ENCODE data around the gene PDIA2. TPM values are rescaled to one million over a fixed set of nuclear protein-coding genes. Genes with fewer than 3 reads are reported as not detected.

PDIA2 gene
- total RNA-seq, 4 donors from 2014 or later = 0.22 to 0.94 TPM; not detected in 2

GRCh38 chr16:247027-247426 lies 35.9 kb upstream of the PDIA2 start:
- TF ChIP-seq CTCF (IDR thresholded peaks at IDR 0.05; ENCODE audit: low read depth) = no peak

- no peak for TF ChIP-seq CTCF (IDR thresholded peaks at IDR 0.05; ENCODE audit: low read depth)
Measured at GRCh38 chr16:249431-249830, 33.5 kb upstream of the PDIA2 start.

GRCh38 chr16:252366-253337 lies 30.3 kb upstream of the PDIA2 start:
- no peak for TF ChIP-seq CTCF (IDR thresholded peaks at IDR 0.05; ENCODE audit: low read depth)

GRCh38 chr16:253833-254232 lies 29.1 kb upstream of the PDIA2 start:
- no peak for TF ChIP-seq CTCF (IDR thresholded peaks at IDR 0.05; ENCODE audit: low read depth)

- no peak for TF ChIP-seq CTCF (IDR thresholded peaks at IDR 0.05; ENCODE audit: low read depth)
Measured at GRCh38 chr16:254461-254860, 28.5 kb upstream of the PDIA2 start.

GRCh38 chr16:255183-255582 lies 27.8 kb upstream of the PDIA2 start:
- no peak for TF ChIP-seq CTCF (IDR thresholded peaks at IDR 0.05; ENCODE audit: low read depth)

GRCh38 chr16:259226-259625 lies 23.7 kb upstream of the PDIA2 start:
- no peak for TF ChIP-seq CTCF (IDR thresholded peaks at IDR 0.05; ENCODE audit: low read depth)
